22Rv1 (cell line): ENCODE measurements around the gene RCN2.
A peak's percentile ranks its signal among the peaks of the same experiment; 100 is the strongest.

Experiments
- H3K27ac ChIP-seq: fragments of 450-650 bp; 2 replicates; pipeline ENCODE4 v1.5.1; 2017
- ZFX ChIP-seq: fragments of 450-650 bp; IDR thresholded peaks from 2 replicates; pipeline ENCODE4 v1.6.1; 2017; ENCODE audit warnings: antibody characterized with exemption, borderline replicate concordance
- TF ChIP-seq, protein P1 (sequence below): fragments of 450-650 bp; IDR thresholded peaks from 2 replicates; pipeline ENCODE4 v1.5.1; 2017; ENCODE audit warnings: mild to moderate bottlenecking

RCN2 gene

DNA sequence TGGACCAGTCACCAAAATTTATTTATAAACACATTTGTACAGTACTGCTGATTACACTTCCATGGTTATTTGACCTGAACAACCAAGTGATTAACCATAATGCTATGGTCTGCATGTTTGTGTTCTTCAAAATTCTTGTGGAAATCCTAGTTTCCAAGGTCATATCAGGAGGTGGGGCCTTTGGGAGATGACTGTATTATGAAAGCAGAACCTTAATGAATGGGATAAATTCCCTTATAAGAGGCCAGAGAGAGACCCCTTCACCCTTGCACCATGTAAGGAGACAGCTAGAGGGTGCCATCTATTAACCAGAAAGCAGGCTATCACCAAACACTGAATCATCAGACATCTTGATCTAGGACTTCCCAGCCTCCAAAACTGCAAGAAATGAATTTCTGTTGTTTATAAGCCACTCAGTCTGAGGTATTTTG lies 28.3 kb upstream of the RCN2 start:
- no peak for TF ChIP-seq ZFX
- TF ChIP-seq, protein P1, sequence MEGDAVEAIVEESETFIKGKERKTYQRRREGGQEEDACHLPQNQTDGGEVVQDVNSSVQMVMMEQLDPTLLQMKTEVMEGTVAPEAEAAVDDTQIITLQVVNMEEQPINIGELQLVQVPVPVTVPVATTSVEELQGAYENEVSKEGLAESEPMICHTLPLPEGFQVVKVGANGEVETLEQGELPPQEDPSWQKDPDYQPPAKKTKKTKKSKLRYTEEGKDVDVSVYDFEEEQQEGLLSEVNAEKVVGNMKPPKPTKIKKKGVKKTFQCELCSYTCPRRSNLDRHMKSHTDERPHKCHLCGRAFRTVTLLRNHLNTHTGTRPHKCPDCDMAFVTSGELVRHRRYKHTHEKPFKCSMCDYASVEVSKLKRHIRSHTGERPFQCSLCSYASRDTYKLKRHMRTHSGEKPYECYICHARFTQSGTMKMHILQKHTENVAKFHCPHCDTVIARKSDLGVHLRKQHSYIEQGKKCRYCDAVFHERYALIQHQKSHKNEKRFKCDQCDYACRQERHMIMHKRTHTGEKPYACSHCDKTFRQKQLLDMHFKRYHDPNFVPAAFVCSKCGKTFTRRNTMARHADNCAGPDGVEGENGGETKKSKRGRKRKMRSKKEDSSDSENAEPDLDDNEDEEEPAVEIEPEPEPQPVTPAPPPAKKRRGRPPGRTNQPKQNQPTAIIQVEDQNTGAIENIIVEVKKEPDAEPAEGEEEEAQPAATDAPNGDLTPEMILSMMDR, result peak; percentile 20; the same call in 1 of the 2 replicates
- no peak overlapping the region for H3K27ac ChIP-seq

DNA sequence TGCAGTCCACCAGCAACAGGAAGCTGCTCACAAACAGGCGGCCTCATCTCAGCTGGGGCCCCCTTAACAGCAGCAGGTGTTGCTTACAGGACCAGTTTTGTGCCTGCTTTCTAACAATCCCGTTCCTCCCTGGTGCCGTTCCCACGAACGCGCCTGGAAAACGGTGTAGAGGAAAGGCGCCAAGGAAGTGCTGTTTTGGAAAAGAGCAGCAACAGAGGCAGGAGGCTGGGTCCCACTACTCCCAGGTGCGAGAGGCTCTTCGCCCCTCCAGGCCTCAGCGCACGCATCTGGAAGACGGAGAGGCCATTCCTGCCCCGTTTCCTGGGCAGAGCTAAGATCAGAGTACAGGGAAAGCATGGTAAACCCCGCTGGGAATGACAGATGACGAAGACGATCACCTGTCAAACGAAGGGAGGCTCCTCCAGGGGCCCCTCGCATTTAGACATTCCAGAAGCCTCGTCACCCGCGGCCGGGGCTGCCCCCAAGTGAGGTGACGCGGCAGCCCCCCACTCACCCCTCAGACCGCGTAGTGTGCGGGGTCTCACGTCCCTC lies 27.0 kb upstream of the RCN2 start:
- peak overlapping the region; percentile 51; the same call in 1 of the 2 replicates for H3K27ac ChIP-seq
- TF ChIP-seq, protein P1, result no peak
- TF ChIP-seq ZFX, result no peak

GRCh38 chr15:76905013-76905839 lies 26.3 kb upstream of the RCN2 start, which contains the start of gene SCAPER:
Gene SCAPER (minus strand): TSS chr15:76905340. CDS start chr15:76883817, 21,523 bp downstream.
- TF ChIP-seq ZFX, result no peak
- TF ChIP-seq, protein P1, result no peak
- H3K27ac ChIP-seq, result peak within 1 kb of the TSS; percentile 51

DNA sequence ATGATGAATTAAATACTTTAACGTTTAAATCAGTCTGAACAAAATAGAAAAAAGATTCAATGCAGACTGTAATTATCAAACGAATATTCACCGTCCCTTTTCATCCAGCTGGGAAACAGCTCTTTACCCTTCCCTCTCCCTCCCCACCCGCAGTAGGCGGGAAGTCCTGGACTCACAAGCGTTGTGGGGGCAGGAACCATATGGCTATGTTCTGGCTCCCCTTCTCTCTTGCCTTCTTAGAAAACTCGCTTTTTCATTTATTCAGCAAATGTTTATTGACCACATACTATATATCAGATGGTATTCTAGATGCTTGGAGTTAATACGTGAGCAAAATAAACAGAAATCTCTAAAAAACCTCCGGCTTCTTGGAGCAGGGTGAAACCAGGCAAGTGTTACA lies 25.7 kb upstream of the RCN2 start:
- TF ChIP-seq, protein P1, result no peak
- no peak for TF ChIP-seq ZFX
- peak overlapping the region; percentile 51 for H3K27ac ChIP-seq

DNA sequence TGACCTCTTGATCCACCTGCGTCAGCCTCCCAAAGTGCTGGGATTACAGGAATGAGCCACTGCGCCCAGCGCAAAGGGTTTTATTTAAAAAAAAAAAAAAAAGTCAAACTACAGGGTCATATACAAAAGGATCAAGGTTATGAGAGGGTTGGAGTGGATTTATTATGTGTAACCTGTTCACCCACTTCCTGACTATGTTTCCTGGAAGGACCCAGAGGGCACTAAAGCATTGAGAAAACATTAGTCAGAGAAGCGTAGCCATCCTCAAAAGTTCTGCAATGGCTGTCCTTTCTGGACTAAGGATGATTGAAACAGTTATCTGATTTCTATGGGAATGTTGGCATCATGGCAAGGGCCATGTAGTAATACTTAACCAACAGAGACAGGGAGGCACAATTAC lies 19.1 kb upstream of the RCN2 start:
- TF ChIP-seq ZFX, result no peak
- TF ChIP-seq, protein P1, result no peak
- H3K27ac ChIP-seq, result no peak overlapping the region

- no peak for TF ChIP-seq ZFX
- TF ChIP-seq, protein P1, result no peak
Observed at GRCh38 chr15:76913737-76914136, 17.8 kb upstream of the RCN2 start.

DNA sequence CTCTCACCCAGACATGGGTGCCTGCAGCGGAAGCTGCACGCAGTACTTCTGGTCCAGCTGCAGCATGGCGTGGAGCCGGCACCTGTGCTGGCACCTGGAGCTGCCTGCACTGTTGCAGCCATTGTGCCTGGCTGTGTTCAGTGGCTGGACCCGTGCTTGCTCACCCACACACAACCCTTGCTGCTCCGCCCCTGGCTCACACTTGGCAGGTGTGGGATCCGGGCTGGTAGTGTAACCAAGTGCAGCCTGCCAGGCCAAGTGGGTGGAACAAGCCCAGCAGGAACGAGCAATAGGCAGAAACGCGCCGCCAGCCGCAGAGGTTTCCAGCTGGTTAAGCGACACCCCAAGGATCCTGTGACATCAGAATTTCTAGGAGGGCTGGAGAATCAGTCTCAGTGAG lies 15.2 kb upstream of the RCN2 start:
- TF ChIP-seq ZFX, result no peak
- TF ChIP-seq, protein P1, result no peak
- no peak overlapping the region for H3K27ac ChIP-seq

More at GRCh38 chr15:76913737-76914136, 17.8 kb upstream of the RCN2 start:
- no peak overlapping the region for H3K27ac ChIP-seq
